BE2C (cell line): ENCODE measurements around the gene ACTR1B. TPM values are rescaled to one million over a fixed set of nuclear protein-coding genes. Genes with fewer than 3 reads are reported as not detected.
A peak's percentile ranks its signal among the peaks of the same experiment; 100 is the strongest.
"Not testable (repeated sequence)": the region's sequence is repeated elsewhere in the genome, so short reads cannot be mapped to it uniquely, and the experiment has no call there.

Source experiments
- DNase-seq: peaks from one replicate; pipeline ENCODE4 v3.0.0-alpha.2; 2020
- H3K27me3 ChIP-seq: fragments of 250-450 bp; sonication (Bioruptor Pico); 2 replicates; pipeline ENCODE4 v1.5.1; 2020; ENCODE audit warnings: mild to moderate bottlenecking
- H3K36me3 ChIP-seq: fragments of 250-450 bp; sonication (Bioruptor Pico); 2 replicates; pipeline ENCODE4 v1.5.1; 2020; ENCODE audit warnings: mild to moderate bottlenecking
- H3K4me1 ChIP-seq: fragments of 250-450 bp; sonication (Bioruptor Pico); 2 replicates; pipeline ENCODE4 v1.5.1; 2020
- H3K4me3 ChIP-seq: 2 replicates; pipeline ENCODE4 v1.5.1; 2011; ENCODE audit warnings: low read depth, low read length
- H3K9me3 ChIP-seq: fragments of 250-450 bp; sonication (Bioruptor Pico); 2 replicates; pipeline ENCODE4 v1.5.1; 2020
- polyA plus RNA-seq: library from polyadenylated mRNA; unstranded; fragments of >200 nt; gene quantifications from one replicate; pipeline ENCODE4 v1.2.1, GENCODE V29; 2012; ENCODE audit warnings: low read depth, missing spikeins; ENCODE audit not compliant: insufficient read length, insufficient read depth
- TF ChIP-seq, protein P1 (sequence below): IDR thresholded peaks from 2 replicates; pipeline ENCODE4 v1.5.1; 2012; ENCODE audit warnings: mild to moderate bottlenecking, low read depth, low read length

Gene ACTR1B
- 58.9 TPM for polyA plus RNA-seq

DNA sequence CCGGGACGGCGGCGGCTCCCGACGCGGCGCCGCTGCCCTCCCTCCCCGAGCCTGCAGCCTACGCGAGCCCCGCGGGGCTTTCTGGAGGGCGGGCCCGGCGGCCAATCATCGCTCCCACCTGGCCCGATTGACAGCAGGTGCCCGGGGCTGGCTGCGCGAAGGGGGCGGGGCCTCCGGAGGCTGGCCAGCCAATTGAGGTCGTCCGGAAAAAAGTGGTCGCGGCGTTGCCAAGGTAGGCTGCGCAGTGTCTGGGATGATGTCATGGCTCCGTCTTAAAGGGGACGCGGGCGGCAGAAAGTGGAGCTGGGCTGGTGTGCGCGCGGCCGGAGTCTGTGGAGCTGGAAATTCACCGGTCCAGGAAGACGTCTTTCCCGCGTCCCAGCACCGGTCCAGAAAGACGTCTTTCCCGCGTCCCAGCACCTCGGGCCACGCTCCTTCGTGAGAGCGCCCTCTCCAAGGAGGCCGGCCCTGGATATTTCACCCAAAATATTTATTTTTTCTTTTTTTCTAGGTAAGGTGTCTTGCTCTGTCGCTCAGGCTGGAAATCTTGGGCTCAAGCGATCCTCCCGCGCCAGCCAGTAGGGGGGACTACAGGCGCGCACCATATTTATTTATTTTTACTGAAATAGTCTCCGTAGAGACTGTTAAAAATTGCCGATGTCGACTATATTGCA, at the start of gene ACTR1B:
Gene ACTR1B, minus strand, starts transcription at position 83 of the 674 bp plus-strand sequence. CDS start 154 bp downstream, outside the sequence.
- TF ChIP-seq, protein P1, sequence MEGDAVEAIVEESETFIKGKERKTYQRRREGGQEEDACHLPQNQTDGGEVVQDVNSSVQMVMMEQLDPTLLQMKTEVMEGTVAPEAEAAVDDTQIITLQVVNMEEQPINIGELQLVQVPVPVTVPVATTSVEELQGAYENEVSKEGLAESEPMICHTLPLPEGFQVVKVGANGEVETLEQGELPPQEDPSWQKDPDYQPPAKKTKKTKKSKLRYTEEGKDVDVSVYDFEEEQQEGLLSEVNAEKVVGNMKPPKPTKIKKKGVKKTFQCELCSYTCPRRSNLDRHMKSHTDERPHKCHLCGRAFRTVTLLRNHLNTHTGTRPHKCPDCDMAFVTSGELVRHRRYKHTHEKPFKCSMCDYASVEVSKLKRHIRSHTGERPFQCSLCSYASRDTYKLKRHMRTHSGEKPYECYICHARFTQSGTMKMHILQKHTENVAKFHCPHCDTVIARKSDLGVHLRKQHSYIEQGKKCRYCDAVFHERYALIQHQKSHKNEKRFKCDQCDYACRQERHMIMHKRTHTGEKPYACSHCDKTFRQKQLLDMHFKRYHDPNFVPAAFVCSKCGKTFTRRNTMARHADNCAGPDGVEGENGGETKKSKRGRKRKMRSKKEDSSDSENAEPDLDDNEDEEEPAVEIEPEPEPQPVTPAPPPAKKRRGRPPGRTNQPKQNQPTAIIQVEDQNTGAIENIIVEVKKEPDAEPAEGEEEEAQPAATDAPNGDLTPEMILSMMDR, result peak; percentile 49
- peak; percentile 93 for DNase-seq
- Histone ChIP-seq H3K27me3 (no peaks in the 10 kb centered on the region), H3K36me3 (no peaks in the 10 kb centered on the region), H3K4me1 (no peaks in the 10 kb centered on the region), H3K9me3 (no peaks in the 10 kb centered on the region), H3K4me3 (peak within 1 kb of the TSS; percentile 73)

DNA sequence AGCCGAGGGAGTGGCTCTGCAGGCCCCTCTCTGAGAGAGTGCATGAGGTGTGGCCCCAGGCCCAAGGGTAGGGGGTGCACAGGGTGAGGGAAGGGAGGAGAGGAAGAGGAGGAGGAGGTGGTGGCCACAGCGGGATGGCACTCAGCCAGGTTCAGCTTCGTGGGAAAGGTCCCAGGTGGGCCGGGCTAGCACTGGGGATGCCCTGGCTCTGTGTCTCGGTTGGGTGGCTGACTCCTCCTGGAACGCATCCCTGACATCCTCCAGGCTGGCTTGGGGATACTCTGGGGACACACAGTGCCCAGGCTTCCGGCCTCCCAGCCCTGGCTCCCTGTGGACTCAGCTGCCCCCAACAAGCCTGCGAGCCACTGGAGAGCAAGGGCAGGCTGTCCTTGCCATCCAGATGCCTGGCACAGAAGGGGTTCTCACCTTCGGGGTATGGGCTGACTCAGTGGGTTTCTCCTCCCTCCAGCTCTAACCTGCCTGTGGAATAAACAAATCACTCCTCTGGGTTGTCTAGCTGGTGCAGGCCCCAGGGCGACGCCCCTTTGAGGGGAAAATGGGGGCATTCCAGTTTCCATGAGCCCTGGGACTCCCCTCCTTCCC, 49.0 kb upstream of the ACTR1B start:
- TF ChIP-seq, protein P1, result no peak
- H3K36me3 ChIP-seq, result no peaks in the 10 kb centered on the region
- no peaks in the 10 kb centered on the region for H3K4me1 ChIP-seq
- H3K9me3 ChIP-seq, result no peaks in the 10 kb centered on the region
- no peaks in the 10 kb centered on the region for H3K27me3 ChIP-seq
- no peak overlapping the region for H3K4me3 ChIP-seq
- no peak for DNase-seq

- H3K4me1 ChIP-seq, H3K4me3 ChIP-seq, H3K27me3 ChIP-seq, H3K36me3 ChIP-seq, DNase-seq, H3K9me3 ChIP-seq: not testable (repeated sequence)
These were observed 48.3 kb upstream of the ACTR1B start for GRCh38 chr2:97712175-97712574.

- Histone ChIP-seq H3K4me1 (no peaks in the 10 kb centered on the region), H3K4me3 (no peak overlapping the region), H3K27me3 (no peaks in the 10 kb centered on the region), H3K36me3 (no peaks in the 10 kb centered on the region), H3K9me3 (no peaks in the 10 kb centered on the region)
- no peak for DNase-seq
- TF ChIP-seq, protein P1, result no peak
These were observed 47.5 kb upstream of the ACTR1B start for GRCh38 chr2:97711394-97711711.

DNA sequence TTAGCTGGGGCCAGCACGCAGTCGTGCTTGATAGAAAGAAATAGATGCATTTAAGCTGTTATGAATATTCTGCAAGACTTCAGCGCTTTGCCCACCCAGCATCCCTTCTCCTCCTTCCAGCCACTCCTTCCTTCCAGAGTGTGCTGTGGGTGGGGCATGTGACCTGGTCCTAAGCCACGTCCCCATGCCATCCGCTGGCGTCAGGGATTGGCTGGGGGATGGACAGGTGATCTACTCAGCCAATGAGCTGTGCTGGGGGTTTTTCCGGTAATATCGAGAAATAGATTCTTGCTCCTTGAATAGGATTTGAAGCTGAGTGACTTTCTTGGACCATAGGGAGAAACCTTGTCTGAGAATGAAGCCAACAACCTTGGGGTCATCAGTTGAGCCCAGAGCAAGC, 44.8 kb upstream of the ACTR1B start:
- Histone ChIP-seq H3K36me3 (no peaks in the 10 kb centered on the region), H3K4me3 (no peak overlapping the region), H3K4me1 (no peaks in the 10 kb centered on the region), H3K9me3 (no peaks in the 10 kb centered on the region), H3K27me3 (no peaks in the 10 kb centered on the region)
- DNase-seq, result no peak
- TF ChIP-seq, protein P1, result no peak

DNA sequence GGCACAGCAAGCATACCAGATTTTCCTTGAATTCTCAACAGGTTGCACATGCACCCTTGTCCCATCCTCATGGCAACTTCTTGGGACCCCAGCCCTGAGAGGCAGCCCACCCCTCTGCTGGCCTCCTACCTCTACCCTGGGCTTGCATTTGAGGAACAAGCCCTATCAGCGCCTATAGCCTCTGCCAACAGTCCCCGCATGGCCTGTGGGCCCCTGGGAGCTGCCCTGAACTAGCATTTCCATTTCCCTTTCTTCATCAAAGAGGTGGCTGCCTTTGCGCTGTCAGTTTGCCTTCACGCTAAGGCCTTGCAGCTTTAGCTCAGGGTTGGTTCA, 44.2 kb upstream of the ACTR1B start:
- Histone ChIP-seq H3K36me3 (no peaks in the 10 kb centered on the region), H3K4me1 (no peaks in the 10 kb centered on the region), H3K9me3 (no peaks in the 10 kb centered on the region), H3K4me3 (no peak overlapping the region), H3K27me3 (no peaks in the 10 kb centered on the region)
- TF ChIP-seq, protein P1, result no peak
- DNase-seq, result no peak
